Measurements from ENCODE around the gene ZNF473.

GRCh38 chr19:50044922-50045321, 19.1 kb downstream of the ZNF473 start:
- no peak for TF ChIP-seq CTCF (IDR thresholded peaks at IDR 0.05)
- TF ChIP-seq EP300 (IDR thresholded peaks at IDR 0.05): no peak
- no peak for TF ChIP-seq POLR2A (IDR thresholded peaks at IDR 0.05)
